Neural crest cell (in vitro differentiated cells): ENCODE measurements around the gene TMEM72. TPM values are rescaled to one million over a fixed set of nuclear protein-coding genes. Genes with fewer than 3 reads are reported as not detected.

Experiments
- DNase-seq: peaks from one replicate; pipeline ENCODE4 v3.0.0; 2021; ENCODE audit warnings: low read depth, mixed read lengths, low spot score
- H3K27ac Mint-ChIP-seq: one replicate; pipeline ENCODE4 v1.8.0; 2021; ENCODE audit warnings: mild to moderate bottlenecking, mixed read lengths; ENCODE audit not compliant: unreplicated experiment
- H3K27me3 Mint-ChIP-seq: 2 replicates; pipeline ENCODE4 v1.8.0; 2021; ENCODE audit warnings: low read depth, mild to moderate bottlenecking, mixed read lengths
- H3K36me3 Mint-ChIP-seq: 2 replicates; pipeline ENCODE4 v1.8.0; 2021; ENCODE audit warnings: low read depth, mild to moderate bottlenecking, mixed read lengths
- H3K4me1 Mint-ChIP-seq: 2 replicates; pipeline ENCODE4 v1.8.0; 2021; ENCODE audit warnings: mixed read lengths
- H3K4me3 Mint-ChIP-seq: one replicate; pipeline ENCODE4 v1.8.0; 2021; ENCODE audit warnings: mild to moderate bottlenecking, mixed read lengths
- H3K9me3 Mint-ChIP-seq: 2 replicates; pipeline ENCODE4 v1.8.0; 2021; ENCODE audit warnings: mixed read lengths
- CTCF ChIP-seq: fragments of 200-600 bp; sonication (generic); conservative IDR thresholded peaks from 2 replicates; pipeline ENCODE4 v1.5.0; 2021; ENCODE audit warnings: antibody characterized with exemption, mild to moderate bottlenecking
- total RNA-seq: library from RNA; stranded (reverse); gene quantifications from 2 replicates; pipeline ENCODE4 v1.2.1, GENCODE V29; 2021

TMEM72 gene
- total RNA-seq, 1 donor from 2014 or later, result not detected

DNA sequence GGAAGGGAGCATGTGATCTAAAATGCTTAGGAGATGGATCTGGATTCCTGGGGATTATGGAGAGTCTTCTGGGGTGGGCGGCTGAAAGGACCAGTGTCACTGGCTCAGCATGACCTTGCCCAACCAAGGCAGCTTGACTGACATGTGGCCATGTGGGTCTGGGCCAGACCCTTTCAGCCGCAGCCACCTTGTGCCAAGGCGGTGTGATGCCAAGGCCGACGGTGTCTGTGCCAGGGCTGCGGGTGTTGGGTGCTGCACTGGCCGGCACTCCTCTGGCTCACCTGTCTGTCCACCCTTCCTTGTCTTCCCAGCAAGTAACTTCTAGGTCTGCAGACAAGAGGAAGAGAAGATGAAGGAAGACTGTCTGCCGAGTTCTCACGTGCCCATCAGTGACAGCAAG lies 58.7 kb downstream of the TMEM72 start:
- no peak for TF ChIP-seq CTCF
- no peak overlapping the region for H3K4me3 Mint-ChIP-seq
- no peaks in the 10 kb centered on the region for H3K27me3 Mint-ChIP-seq
- H3K36me3 Mint-ChIP-seq, result peaks cover 5% of the 10 kb centered on the region
- no peak for DNase-seq
- H3K4me1 Mint-ChIP-seq, result peaks cover 55% of the 10 kb centered on the region
- H3K27ac Mint-ChIP-seq, result no peak overlapping the region
- no peaks in the 10 kb centered on the region for H3K9me3 Mint-ChIP-seq

GRCh38 chr10:44970812-44971395 lies 59.8 kb downstream of the TMEM72 start:
- Mint-ChIP-seq H3K9me3 (no peaks in the 10 kb centered on the region), H3K36me3 (peaks cover 5% of the 10 kb centered on the region), H3K4me3 (peak overlapping the region; percentile 73), H3K27ac (peak overlapping the region; percentile 43), H3K27me3 (no peaks in the 10 kb centered on the region), H3K4me1 (peaks cover 46% of the 10 kb centered on the region)
- no peak for DNase-seq
- no peak for TF ChIP-seq CTCF

GRCh38 chr10:44971434-44971833 lies 60.3 kb downstream of the TMEM72 start:
- H3K4me3 Mint-ChIP-seq, result no peak overlapping the region
- DNase-seq, result no peak
- H3K36me3 Mint-ChIP-seq, result peaks cover 5% of the 10 kb centered on the region
- no peaks in the 10 kb centered on the region for H3K27me3 Mint-ChIP-seq
- H3K4me1 Mint-ChIP-seq, result peaks cover 44% of the 10 kb centered on the region
- no peak overlapping the region for H3K27ac Mint-ChIP-seq
- no peaks in the 10 kb centered on the region for H3K9me3 Mint-ChIP-seq
- TF ChIP-seq CTCF, result no peak

- no peak for TF ChIP-seq CTCF
- peaks cover 5% of the 10 kb centered on the region for H3K36me3 Mint-ChIP-seq
- H3K27ac Mint-ChIP-seq, result peak overlapping the region; percentile 35
- H3K4me1 Mint-ChIP-seq, result peaks cover 43% of the 10 kb centered on the region
- no peaks in the 10 kb centered on the region for H3K9me3 Mint-ChIP-seq
- H3K27me3 Mint-ChIP-seq, result no peaks in the 10 kb centered on the region
- H3K4me3 Mint-ChIP-seq, result no peak overlapping the region
- no peak for DNase-seq
These were observed 61.0 kb downstream of the TMEM72 start for GRCh38 chr10:44971935-44972757.

DNA sequence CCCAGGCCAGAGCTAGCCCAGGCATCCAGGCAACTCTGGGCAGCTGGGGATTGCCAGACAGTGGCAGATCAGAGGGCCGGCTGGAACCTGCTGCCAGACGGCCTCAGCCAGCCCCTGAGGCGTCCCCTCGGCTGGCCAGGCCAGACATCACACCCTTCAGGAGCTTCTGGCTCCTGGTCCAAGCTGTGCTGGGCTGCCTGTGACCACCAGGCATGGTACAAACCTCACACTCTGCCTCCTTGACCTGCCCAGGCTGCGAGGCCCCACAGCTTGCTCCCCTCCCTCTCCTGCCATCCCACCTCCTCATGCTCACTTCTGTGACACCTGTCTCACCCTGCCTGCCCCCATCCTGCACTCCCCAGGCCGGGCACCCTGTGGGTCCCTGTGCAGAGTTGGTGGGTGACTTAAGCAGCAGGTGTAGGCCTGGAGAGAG lies 61.8 kb downstream of the TMEM72 start:
- Mint-ChIP-seq H3K4me3 (no peak overlapping the region), H3K36me3 (peaks cover 5% of the 10 kb centered on the region), H3K27me3 (no peaks in the 10 kb centered on the region), H3K9me3 (no peaks in the 10 kb centered on the region), H3K4me1 (peaks cover 37% of the 10 kb centered on the region), H3K27ac (no peak overlapping the region)
- no peak for TF ChIP-seq CTCF
- DNase-seq, result no peak
